Activated CD4-positive, alpha-beta T cell treated with anti-CD3 and anti-CD28 coated beads for 48 hours (primary cell): ENCODE measurements around the gene SLC28A1.

Experiments
- DNase-seq: peaks from one replicate; pipeline ENCODE4 v3.0.0-alpha.2; 2020

SLC28A1 gene

DNA sequence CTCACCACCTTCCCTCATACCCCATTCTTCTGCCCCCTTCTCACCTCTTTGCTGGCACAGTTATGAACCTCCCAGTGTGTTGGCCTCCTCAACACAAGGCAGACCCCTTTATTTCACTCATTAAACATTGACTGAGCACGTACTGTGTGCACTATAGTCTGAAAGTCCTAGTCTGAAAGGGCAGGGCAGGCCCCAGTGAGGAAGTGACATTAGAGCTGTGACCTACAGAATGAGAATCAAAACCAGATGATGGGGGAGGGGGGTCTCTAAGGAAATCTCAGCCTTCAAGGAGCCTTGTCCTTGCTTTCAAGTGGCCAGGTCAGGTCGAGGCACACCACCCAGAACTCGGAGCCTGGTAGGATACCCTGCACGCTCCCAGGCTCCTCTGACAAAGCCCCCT is 3.5 kb downstream of the SLC28A1 start:
- no peak for DNase-seq

GRCh38 chr15:84888639-84889038 is 4.2 kb downstream of the SLC28A1 start:
- no peak for DNase-seq

- no peak for DNase-seq
These were observed 5.0 kb downstream of the SLC28A1 start for GRCh38 chr15:84889313-84889990.

- DNase-seq, result no peak
These were observed 5.7 kb downstream of the SLC28A1 start for GRCh38 chr15:84889991-84890669.

GRCh38 chr15:84890670-84891162 is 6.3 kb downstream of the SLC28A1 start:
- no peak for DNase-seq

DNA sequence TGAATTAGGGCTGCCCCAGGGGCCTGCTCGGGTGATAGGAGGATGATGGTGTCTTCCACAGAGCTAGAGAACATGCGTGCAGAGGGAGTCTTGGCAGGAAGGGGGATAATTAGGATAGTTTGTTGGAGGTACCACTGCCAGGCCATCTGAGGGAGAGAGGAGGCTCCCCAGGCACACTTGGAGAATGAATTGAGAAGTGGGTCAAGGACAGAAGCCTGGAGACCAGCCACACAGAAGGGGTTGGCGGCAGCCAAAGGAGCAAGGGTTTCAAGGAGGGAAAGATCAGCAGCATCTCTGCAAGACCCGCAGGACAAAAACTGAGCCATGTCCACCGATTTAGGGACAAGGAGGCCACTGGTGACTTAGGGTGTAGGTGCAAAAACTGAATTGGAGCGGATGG is 6.9 kb downstream of the SLC28A1 start:
- no peak for DNase-seq

DNA sequence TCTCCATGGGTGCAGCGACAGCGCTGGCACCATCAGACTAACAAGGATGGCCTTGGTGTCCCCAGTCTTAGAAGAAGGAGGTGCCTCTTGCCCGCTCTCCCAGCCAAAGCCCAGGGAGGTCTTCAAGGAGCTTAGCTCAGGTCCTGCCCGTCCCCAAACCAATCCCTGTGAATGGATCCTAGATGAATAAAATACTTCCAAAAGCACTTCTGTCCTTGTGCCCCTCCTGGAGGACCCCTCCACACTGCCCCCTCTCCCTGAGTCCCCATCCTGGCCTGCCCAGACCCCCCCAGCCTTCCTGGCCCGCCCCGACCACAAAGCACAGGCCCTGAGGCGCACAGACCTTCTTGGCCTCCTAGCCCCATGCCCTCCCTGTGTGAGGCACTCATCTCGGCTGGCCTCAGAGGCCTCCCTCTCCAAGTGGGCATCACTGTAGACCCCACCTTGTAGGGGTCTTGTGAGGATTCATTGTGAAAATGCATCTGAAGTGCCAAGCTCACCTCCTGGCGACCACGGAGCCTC is 8.4 kb downstream of the SLC28A1 start:
- no peak for DNase-seq

DNA sequence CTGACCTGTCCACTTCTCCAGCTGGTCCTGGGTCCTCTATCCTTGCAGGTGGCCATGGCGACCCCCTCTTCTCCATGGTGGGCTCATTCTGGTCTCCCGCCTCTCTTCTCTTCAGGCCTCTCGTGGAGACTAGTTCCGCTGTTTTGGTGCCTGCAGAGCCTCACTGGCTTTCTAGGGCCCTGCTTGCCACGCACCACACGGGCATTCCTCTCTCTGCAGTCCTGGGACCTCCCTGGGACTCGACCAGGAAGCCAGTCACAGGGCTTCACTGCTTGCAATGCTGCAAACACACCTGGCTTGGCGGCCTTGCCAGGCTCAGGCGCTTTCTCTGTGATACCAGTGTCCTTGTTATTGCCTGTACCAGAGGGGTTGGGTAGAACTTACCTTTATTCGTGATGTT is 9.1 kb downstream of the SLC28A1 start:
- DNase-seq, result no peak

DNA sequence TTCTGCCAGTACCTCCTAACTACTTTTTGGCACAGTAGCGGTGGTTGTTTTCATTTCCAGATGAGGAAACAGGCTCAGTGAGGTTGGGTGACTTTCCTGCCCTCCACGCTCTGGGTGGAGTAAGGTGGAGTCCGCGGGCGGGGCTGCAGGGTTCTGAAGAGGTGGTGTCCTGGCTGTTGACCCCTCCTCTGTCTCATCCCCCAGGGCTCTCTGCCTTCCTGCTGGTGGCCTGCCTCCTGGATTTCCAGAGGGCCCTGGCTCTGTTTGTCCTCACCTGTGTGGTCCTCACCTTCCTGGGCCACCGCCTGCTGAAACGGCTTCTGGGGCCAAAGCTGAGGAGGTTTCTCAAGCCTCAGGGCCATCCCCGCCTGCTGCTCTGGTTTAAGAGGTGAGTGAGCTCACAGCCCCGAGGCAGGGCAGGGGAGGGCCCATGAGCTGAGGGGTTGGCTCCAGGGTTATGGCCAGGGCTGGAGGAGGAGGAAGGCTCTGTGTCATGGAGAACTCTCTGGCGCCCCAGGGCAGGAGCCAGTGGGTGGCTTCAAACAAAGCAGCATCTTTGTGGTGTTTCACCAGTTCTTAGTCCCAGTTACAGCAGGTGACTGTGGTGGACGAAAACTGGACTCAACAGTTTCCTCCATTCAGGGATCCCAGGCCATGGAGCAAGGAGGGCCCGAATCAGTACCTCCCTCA is 10.4 kb downstream of the SLC28A1 start:
- DNase-seq, result no peak

DNA sequence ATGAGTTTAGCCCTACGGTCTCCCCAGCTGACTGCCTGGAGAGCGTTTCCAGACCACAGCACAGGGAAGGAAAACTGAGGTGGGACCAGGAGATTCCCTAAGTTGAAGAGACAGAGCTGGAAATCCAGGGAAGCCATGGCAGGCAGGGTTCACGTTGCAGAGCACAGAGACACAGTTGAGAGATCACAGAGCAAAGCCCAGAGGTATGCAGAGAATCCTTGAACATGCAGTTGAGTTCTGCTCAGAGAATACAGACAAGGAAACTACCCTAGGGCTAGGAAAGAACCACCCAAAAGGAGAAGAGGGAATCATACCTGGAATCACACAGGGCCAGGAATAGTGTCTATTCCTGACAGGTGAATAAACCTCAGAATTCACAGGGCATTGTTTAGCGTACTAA is 14.3 kb downstream of the SLC28A1 start:
- DNase-seq, result no peak

- DNase-seq, result no peak
These were observed 15.3 kb downstream of the SLC28A1 start for GRCh38 chr15:84899750-84900149.

DNA sequence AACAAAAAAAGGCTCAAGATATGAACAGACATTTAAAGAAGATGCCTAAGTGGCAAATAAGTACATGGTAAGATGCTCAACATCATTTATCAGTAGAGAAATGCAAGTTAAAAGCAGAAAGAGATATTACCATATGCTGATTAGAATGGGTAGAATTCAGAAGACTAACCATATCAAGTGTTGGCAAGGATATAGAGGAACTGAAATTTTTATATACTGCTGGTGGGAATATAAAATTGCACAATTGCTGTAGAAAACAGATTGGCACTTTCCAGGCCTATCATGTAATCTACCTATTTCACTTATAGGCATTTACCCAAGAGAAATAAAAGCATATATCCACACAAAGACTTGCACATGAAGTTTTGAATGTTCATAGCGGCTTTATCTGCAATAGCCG is 17.1 kb downstream of the SLC28A1 start:
- no peak for DNase-seq

GRCh38 chr15:84903751-84904150 is 19.3 kb downstream of the SLC28A1 start:
- DNase-seq, result no peak

DNA sequence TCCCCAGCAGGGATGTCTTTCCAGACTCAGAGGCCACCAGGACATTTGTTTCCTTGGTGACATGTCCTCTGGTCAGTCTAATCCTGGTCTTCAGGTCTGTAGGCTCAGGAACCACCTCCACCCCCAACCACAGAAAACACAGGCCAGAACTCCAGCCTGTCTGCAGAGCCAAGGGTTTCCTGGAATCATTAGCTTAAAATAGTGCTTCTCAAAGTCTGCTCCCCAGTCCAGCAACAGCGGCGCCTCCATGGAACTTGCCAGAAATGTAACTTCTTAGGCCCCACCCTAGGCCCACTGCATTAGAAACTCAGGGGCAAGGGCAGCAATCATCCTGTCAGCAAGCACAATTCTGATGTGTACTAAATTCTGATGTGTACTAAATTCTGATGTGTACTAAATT is 20.0 kb downstream of the SLC28A1 start:
- no peak for DNase-seq

DNA sequence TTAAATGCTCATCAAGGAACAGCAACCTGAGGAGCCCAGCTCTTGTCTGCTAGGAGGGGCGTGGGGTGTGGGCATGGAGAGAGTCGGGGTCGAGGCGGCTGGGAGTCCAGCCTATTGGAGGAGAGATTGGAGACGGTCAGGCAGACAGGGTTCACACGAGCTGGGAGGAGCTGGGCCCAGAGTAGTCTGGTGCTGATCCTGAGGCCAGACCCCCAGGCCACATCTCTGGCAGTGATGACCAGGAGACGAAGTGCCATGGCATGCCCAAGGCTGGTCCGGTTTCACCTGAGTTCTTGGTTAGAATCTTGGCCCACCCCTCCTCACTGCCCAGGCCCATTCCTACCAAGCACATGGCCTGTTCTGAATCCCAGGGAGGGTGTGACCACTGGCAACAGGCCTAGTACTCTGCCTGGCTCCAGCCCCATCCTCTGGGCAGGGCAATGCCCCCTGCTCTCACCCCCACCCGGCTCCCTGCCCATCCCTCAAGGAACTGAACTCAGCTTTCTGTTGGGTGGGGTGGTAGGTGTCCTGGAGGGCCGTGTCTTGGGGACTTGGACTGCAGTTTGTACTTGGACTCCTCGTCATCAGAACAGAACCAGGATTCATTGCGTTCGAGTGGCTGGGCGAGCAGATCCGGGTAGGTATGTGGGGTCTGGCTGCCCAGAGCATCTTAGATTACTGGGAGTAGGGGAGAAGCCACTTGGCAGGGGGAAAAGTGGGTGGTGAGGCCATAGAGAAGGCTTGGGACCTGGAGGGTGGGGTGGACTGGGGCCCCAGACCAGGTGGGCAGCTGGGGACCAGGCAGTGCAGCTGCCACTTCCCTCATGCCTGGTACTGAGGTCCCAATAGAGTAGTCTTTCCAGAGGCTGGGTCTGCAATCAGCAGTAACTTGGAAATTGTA is 20.8 kb downstream of the SLC28A1 start:
- no peak for DNase-seq

DNA sequence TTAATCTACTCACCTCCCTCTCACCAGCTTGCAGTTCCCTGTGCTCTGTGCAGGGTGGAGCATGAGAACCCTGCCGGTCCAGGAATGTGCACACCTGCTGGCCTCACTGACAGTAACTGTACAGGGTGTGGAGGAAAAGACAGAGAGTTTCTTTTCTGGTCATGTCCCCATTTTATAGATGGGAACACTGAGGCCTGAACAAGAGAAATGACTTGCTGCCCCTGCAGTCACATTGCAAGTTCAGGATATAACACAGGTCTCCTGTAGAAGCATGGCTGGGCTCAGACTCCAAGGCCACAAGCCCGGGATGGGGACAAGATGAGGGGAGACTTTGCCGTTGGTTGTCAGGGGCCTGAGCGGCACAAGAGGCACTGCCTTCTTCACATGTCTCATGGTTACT is 23.3 kb downstream of the SLC28A1 start:
- DNase-seq, result no peak

GRCh38 chr15:84908564-84908963 is 24.1 kb downstream of the SLC28A1 start:
- DNase-seq, result no peak

DNA sequence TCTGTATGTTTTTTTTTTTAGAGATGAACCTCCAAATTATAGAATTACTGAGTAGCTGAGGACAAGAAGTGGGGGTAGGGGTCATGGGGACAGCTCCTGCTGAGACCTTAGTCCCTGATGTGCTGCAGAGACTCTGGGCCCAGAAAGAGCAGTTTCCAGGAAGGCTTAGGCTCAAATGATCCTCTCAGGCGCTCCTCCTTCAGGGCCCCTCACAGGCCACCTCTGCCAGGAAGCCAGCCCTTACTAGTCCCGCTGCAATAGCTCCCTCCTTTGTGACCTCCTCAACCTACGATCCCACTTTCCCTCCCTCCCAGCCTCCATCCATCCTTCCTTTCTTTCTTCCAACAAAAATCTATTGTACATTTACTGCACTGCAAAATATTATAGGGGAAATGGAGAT is 24.6 kb downstream of the SLC28A1 start:
- DNase-seq, result no peak

DNA sequence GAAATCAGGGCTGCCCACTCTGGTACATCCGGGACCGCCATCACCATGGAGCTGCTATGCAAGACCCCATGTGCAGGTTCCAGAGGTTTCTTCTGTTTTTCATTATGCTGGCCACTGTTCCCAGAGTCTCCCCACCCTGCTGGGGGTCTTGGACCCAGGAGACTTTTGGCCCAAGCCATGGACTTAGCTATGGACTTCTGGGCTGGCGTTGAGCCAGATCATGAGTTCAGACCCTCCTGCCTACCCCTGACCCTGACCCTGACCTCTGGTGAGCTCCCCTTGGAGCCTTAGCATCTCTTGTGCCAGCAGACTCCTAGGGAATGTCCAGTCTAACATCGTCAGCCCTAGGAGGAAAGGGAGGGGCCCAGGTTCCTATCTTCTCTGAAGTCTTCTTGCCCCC is 25.3 kb downstream of the SLC28A1 start:
- no peak for DNase-seq

DNA sequence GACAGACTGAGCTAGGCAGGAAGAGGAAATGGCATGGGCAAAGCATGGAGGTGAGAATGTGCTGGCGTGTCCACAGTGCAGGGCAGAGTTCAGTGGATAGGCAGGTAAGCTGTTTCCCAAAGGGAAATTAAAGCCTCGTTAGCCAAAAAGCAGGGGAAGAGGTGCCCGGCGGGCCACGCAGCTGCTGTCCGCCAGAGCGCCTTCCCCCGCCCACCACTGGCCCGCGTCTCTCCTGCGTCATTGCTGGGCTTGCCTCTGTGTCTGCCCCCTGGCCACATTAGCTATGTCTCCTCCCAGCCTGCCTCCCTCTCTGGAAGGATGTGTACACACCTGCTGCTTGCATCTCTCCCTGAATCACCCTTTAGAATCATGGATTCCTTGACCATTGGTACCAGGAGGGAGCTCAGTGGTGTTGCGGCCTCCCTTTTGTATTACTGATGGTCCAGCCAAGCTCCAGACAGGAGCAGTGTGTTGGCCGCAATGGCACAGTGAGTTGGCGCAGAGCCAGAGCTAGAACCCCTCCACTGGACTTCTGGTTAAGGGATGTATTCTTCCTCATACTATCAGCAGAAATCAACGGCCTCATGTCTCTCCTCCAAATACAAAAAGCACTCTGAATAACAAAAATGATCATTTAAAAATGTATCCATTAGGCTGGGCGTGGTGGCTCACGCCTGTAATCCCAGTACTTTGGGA is 26.6 kb downstream of the SLC28A1 start:
- DNase-seq, result no peak

- DNase-seq, result no peak
These were observed 27.6 kb downstream of the SLC28A1 start for GRCh38 chr15:84911879-84912660.
